ENCODE data around the gene CFAP54.

Gene CFAP54

DNA sequence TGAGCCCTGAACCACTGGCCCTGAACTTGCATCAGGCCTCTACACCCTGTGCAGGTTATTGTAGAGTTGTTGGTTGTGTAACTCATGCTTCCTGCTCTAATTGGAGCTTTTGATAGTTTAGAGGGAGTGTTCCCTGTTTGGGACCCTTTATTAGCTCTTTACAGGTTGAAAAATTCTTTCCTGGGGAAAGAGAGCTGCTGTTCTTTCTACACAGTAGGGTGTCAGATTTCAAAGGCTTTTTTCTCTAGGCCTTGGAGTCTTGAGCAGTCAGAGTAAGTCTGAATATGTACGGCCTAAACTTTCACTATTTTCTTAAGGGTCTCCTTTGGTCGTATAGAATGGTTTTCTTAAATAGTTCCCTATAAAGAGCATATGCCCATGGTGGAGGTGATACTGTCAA is 356.9 kb downstream of the CFAP54 start:
- no peak for DNase-seq

GRCh38 chr12:96850676-96851075 is 361.3 kb downstream of the CFAP54 start:
- DNase-seq: no peak

DNA sequence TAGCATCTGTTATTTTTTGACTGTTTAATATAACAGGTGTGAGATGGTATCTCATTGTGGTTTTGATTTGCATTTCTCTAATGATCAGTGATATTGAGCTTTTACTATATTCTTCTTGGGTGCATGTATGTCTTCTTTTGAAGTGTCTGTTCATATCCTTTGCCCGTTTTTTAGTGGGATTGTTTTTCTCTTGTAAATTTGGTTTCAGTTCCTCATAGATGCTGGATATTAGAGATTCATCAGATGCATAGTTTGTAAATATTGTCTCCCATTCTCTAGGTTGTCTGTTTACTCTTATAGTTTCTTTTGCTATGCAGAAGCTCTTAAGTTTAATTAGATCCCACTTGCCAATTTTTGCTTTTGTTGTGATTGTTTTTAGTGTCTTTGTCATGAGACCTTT is 368.8 kb downstream of the CFAP54 start:
- no peak for DNase-seq

- DNase-seq: no peak
These were observed 372.3 kb downstream of the CFAP54 start for GRCh38 chr12:96861656-96862055.

GRCh38 chr12:96862326-96862725 is 372.9 kb downstream of the CFAP54 start:
- DNase-seq: no peak

DNA sequence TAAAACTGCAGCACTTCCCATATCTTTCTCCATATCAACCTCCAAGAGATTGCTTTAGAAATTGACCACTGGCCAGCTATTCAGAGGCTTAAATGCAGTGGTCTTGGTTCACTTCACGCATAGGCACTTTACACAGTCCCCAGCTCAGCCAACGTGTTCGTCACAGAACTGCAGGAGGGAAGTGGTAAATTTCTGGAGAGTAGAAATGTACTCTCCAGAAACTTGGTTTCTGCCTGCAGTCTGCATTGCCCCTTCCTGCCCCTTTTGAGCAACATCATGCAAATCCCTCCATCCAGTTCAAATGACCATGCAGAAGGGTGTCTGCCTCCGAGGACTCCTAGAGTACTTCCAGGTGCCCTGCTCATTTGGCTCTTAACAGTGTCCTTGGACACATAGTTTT is 375.0 kb downstream of the CFAP54 start:
- DNase-seq: no peak

DNA sequence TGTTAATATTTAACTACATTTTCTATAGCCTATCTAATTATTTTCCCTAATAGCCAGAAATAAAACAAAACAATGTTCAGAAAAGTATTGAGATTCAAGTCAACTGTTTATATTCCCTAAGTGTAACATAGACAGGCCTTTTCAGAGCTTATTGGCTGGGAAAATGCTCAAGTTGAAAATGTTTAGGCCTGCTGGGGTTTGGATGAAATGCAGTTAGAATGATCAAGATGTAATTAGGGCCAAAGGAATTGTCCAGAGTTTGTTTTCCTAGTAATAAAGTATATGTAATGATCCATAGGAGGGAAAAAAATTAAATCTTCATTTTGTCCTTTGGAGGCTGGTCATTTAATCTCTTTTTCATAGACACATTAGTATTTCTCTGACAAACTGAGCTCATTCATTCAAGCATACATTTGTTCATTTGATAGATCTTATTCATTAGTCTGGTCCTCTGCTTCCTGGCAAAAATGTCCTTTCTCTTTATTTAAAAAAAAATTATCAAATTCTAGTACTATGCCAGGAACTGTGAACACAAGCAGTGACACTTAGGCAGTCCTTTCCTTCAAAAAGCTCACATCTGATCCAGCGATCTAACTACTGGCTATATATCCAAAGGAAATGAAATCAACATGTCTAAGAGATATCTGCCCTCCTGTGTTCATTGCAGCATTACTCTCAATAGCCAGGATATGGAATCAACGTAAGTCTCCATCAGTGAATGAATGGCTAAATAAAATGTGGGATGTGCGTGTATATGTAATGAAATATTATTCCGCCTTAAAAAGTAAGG is 377.6 kb downstream of the CFAP54 start:
- DNase-seq: no peak

GRCh38 chr12:96870946-96871345 is 381.6 kb downstream of the CFAP54 start:
- no peak for DNase-seq

- DNase-seq: no peak
These were observed 383.6 kb downstream of the CFAP54 start for GRCh38 chr12:96872961-96873360.

DNA sequence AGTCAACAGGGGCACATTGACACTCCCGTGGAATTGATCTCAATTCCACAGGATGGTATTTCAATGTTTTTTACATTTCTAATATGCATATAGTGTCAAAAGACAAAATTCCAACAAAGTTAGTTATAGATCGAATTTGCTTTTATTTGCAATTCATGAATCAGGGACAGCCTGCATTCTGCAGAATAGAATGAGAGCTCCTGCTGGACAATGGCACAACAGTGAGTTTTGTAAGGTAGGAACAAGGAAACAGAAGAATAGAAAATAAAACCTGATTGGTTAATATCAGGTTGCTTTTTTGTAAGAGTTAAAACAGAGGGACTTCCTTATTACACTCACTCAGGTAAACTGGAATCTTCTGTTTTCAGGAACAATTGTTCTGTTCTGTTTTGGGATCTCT is 384.8 kb downstream of the CFAP54 start:
- DNase-seq: no peak

DNA sequence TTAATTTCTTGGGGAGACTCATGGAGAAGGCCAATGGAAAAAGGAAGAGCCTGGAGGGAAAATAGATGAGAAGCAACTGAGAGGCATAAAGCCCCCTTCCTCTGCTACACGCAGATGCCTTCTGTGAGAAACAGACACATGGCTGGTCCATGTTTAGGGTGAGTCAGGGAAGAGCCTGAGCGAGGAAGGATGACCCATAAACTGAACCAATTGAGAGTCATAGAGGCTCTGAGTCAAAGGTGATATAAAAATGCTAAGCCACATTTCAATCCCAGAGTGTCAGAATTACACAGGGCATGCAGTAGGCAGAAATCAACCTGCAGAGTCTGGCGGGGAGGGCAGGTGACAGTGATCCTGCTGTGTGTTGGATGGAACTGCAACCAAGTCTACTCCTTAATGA is 387.6 kb downstream of the CFAP54 start:
- DNase-seq: no peak

DNA sequence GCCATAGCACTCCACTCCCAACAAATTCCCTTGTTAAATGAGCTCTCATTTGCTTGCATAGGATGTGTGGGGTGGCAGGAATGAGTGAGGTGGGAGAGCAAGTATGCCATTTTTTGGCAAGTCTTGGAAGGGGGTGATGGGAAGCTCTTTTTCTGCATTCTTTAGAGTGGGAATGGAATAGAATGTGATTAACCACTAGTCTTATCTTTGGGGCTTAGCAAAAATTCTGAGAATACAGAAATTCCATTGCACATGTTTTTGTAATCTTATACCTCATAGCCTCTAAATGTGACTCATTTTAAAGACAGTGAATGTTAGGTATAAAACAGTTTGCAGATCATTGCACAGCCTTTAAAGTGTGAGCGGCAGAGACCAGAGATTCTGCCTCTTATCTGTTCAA is 389.3 kb downstream of the CFAP54 start:
- no peak for DNase-seq

DNA sequence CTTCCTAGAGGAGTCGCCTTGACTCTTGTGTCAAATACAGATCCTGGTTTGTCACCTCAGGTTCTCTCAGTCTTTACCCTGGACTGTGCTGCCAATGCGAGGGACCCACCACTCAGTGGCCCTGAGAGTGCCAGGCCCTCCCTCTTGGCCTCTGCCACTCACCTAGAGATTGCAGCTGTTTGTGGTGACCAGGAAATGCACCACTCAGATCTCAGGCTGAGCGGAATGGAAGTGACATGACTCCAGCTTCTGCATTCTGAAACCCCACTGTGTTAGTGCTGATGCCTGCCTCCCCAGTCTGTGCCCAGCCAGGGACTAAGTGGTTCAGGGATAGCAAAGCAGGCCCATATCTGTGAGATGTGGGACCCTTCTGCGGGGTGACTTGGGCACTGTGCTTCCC is 389.9 kb downstream of the CFAP54 start:
- DNase-seq: no peak

- DNase-seq: no peak
These were observed 390.8 kb downstream of the CFAP54 start for GRCh38 chr12:96880220-96880619.

DNA sequence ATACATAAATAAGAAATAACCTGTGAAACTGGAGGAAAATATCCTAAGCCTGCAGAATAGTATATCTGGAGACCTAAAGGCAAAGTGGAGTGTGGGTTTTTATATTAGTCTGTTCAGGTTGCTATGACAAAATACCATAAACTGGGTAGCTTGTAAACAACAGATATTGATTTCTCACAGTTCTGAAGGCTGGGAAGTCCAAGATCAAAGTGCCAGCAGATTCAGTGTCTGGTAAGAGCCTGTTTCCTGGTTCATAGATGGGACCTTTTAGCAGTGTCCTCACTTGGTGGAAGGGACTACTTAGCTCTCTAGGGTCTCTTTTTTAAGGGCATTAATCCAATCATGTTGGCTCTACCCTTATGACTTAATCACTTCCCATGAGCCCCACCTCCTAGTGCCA is 392.2 kb downstream of the CFAP54 start:
- no peak for DNase-seq

DNA sequence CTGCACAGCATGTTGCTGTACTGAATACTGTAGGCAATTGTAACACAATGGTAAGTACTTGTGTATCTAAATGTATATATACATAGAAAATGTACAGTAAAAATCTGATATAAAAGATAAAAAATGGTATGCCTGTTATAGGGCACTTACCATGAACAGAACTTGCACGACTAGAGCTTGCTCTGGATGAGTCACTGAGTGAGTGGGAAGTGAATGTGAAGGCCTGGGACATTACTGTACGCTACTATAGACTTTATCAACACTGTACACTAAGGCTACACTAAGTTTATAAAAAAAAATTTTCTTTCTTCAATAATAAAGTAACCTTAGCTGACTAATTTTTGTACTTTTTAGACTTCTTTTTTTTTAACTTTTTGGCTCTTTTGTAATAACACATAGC is 393.5 kb downstream of the CFAP54 start:
- no peak for DNase-seq

DNA sequence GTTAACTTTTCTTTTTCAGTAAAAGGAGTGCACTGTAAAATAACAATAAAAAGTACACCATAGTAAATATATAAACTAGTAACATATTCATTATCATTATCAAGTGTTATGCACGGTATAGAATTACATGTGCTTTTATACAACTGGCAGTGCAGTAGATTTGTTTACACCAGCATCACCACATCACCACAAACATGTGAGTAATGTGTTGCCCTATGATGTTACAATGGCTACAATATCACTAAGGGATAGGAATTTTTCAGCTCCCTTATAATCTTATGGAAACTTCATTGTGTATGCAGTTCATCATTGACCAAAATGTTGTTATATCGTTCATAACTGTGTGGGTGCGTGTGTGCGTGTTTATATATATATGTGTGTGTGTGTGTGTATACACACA is 394.2 kb downstream of the CFAP54 start:
- no peak for DNase-seq

DNA sequence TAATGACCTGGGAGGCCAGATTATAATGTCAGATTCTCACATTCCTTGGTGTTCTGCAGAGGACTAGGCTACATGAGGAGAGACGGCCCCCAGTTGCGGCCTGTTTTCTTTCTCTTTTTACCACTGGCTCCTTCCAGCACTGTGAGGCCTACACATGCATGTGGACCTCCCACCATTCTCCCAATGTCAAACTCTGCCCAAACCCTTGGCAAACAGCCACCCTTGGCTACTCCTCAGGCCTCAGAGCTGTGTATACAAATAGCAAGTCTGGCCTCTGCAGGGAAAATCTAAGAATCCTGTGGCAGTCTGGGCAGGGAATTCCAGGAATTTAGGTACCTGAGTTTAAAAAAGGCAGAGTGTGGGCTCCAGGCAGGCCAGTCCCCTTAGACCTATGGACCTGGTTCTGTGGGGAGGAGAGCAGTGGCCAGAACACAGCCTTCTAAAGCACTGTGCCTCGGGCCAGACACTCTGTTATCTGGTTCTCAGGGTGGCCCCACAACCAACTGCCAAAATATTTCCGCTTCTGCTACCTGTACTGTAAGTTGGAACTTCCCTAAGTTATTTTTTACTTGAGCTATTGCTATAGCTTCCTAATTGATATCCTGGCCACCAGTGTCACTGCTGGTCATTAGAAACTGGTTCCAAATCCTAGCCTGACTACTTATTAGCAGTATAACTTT is 397.8 kb downstream of the CFAP54 start:
- no peak for DNase-seq

DNA sequence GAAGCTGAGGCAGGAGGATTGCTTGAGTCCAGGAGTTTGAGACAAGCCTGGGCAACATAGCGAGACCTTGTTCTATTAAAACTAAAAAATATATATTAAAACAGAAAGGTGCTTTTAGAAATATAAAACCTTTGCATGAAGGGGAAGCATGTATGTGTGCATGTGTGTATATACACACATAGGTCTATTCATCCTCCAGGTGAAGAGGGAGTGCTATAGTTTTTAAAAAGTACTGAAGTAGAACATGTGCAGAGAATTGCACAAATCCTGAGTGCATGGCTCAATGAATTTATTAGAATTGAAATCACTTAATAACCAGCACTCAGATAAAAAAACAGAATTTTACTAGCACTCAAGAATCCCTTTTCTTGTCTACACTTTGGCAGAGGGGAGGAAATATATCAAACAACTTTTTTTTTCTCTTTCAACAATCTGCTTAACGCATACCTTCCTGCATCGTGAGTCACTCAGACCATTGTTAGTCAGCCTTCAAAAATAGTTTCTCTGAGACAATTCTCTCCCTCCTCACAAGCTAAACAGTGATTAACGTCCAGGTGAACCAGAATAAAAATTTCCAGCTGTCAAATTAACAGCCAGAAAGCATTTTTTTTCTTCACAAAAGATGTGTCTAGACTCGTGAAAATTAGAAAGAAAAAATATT is 400.0 kb downstream of the CFAP54 start:
- no peak for DNase-seq

- DNase-seq: no peak
These were observed 401.0 kb downstream of the CFAP54 start for GRCh38 chr12:96890331-96890730.

DNA sequence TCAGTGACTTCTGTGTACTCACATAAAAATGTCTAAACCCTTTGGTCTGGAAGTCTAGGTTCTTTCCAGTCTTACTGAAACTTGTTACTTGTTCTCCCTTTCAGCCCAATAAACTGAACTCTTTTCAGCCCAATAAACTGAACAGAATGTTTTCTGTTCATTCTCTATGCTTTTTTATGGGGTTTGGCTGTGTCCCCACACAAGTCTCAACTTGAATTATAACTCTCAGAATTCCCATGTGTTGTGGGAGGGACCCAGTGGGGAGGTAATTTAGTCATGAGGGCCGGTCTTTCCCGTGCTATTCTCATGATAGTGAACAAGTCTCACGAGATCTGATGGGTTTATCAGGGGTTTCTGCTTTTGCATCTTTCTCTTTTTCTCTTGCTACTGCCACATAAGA is 402.7 kb downstream of the CFAP54 start:
- DNase-seq: no peak

DNA sequence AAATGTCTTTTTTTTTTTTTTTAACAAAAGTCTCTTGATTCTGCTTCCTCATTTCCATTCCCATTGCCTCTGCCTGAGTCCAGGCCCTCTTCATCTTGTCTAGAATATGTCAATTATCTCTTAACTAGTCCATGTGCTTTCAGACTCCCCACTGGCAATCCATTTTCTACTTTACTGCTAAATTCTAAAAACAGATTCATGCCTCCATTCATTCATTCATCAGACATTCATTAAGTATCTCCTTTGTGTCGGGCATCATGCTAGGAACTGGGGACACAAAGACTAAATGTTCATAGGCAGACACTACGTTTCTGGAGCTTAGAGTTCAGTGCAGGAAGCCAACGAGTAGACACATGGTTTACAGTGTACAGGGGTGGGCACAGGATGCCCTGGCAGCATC is 408.0 kb downstream of the CFAP54 start:
- DNase-seq: no peak

DNA sequence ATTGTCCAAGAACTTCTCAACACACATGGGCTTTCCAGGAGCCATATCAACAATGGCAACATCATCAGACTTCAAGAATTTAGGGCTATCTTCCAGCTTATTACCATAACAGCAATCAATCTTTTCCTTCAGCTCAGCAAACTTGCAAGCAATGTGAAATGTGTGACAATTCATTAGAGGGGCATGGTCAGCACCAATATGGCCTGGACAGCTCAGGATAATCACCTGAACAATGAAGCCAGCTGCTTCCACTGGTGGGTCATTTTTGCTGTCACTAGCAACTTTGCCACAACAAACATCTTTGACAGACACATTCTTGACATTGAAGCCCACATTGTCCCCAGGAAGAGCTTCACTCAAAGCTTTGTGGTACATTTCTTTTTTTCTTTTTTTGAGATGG is 411.8 kb downstream of the CFAP54 start:
- DNase-seq: no peak

DNA sequence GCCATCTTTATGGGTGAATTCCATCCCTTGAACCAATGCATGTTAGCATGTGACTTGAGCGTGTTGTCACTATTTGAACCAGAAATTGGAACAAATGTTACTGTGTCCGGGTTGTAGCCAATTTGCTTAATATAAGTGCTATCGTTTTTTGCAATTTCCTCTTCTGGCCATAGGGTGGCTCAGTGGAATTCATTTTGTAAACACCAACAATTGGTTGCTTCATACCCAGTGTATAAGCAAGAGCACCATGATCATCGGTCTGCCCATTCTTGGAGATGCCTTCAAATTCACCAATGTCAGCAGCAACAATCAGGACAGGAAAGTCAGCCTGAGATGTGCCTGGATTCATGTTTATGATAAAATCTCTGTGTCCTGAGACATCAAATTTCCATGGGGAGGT is 412.7 kb downstream of the CFAP54 start:
- no peak for DNase-seq

All from NCI-H2171 treated with DMSO at 0.1 percent for 48 hours (cell line).